ENCODE measurements around the gene VPS8.

VPS8 gene

GRCh38 chr3:184815046-184815930, 3.3 kb downstream of the VPS8 start:
- peak; percentile 52 for DNase-seq

GRCh38 chr3:184816614-184817013, 4.6 kb downstream of the VPS8 start:
- DNase-seq = no peak

- DNase-seq = no peak
Measured at GRCh38 chr3:184820525-184820924, 8.6 kb downstream of the VPS8 start.

GRCh38 chr3:184821034-184821433, 9.1 kb downstream of the VPS8 start:
- DNase-seq = no peak

GRCh38 chr3:184822081-184822480, 10.1 kb downstream of the VPS8 start:
- DNase-seq = no peak

GRCh38 chr3:184822654-184823053, 10.7 kb downstream of the VPS8 start:
- no peak for DNase-seq

GRCh38 chr3:184823990-184824389, 12.0 kb downstream of the VPS8 start:
- DNase-seq = no peak

GRCh38 chr3:184825121-184825820, 13.3 kb downstream of the VPS8 start:
- no peak for DNase-seq

GRCh38 chr3:184827572-184827971, 15.6 kb downstream of the VPS8 start:
- DNase-seq = no peak

GRCh38 chr3:184832044-184832443, 20.1 kb downstream of the VPS8 start:
- no peak for DNase-seq

GRCh38 chr3:184832903-184833302, 20.9 kb downstream of the VPS8 start:
- no peak for DNase-seq

GRCh38 chr3:184836090-184836822, 24.3 kb downstream of the VPS8 start:
- DNase-seq = no peak

GRCh38 chr3:184842433-184842832, 30.5 kb downstream of the VPS8 start:
- DNase-seq = no peak

- DNase-seq = no peak
Measured at GRCh38 chr3:184845819-184846218, 33.9 kb downstream of the VPS8 start.

GRCh38 chr3:184846496-184846895, 34.5 kb downstream of the VPS8 start:
- DNase-seq = no peak

GRCh38 chr3:184848934-184849333, 37.0 kb downstream of the VPS8 start:
- DNase-seq = no peak

GRCh38 chr3:184850201-184850600, 38.2 kb downstream of the VPS8 start:
- DNase-seq = no peak

GRCh38 chr3:184857099-184857498, 45.1 kb downstream of the VPS8 start:
- no peak for DNase-seq

- DNase-seq = no peak
Measured at GRCh38 chr3:184864000-184864399, 52.0 kb downstream of the VPS8 start.

- DNase-seq = no peak
Measured at GRCh38 chr3:184868477-184868876, 56.5 kb downstream of the VPS8 start.

- peak; percentile 74 for DNase-seq
Measured at GRCh38 chr3:184872200-184872599, 60.2 kb downstream of the VPS8 start.

- no peak for DNase-seq
Measured at GRCh38 chr3:184873141-184873540, 61.2 kb downstream of the VPS8 start.
